Cardiac muscle cell (in vitro differentiated cells and primary cell): ENCODE results near the gene GAS2L2. TPM values are rescaled to one million over a fixed set of nuclear protein-coding genes. Genes with fewer than 3 reads are reported as not detected.

ENCODE experiments used
- DNase-seq, 2 donors: peaks; one replicate each; pipeline versions ENCODE4 v3.0.0 to v3.0.0-alpha.2; 2010 to 2017; ENCODE audit warnings: low read depth in 1 of 2, low spot score in 1 of 2
- H3K27ac ChIP-seq: fragments of 200-600 bp; sonication (generic); 2 replicates; pipeline ENCODE4 v1.5.1; 2016
- H3K27me3 ChIP-seq: fragments of 200-600 bp; sonication (generic); 2 replicates; pipeline ENCODE4 v1.6.0; 2016; ENCODE audit warnings: control low read depth
- H3K36me3 ChIP-seq: fragments of 200-600 bp; sonication (generic); 2 replicates; pipeline ENCODE4 v1.5.1; 2016; ENCODE audit warnings: control low read depth
- H3K4me1 ChIP-seq: fragments of 200-600 bp; sonication (generic); 2 replicates; pipeline ENCODE4 v1.8.1; 2017; ENCODE audit warnings: low read depth, mild to moderate bottlenecking, mixed run types
- H3K4me3 ChIP-seq: fragments of 200-600 bp; sonication (generic); 2 replicates; pipeline ENCODE4 v1.5.1; 2016; ENCODE audit warnings: mild to moderate bottlenecking
- H3K9me3 ChIP-seq: fragments of 200-600 bp; sonication (generic); 2 replicates; pipeline ENCODE4 v1.5.1; 2017; ENCODE audit warnings: low read depth, mild to moderate bottlenecking, control low read depth
- CTCF ChIP-seq: IDR thresholded peaks from 2 replicates; pipeline ENCODE4 v1.5.1; 2012; ENCODE audit warnings: low read depth, mild to moderate bottlenecking, low read length
- polyA plus RNA-seq: library from polyadenylated mRNA; unstranded; fragments of >200 nt; fragmentation: Nextera tagmentation; extraction: Ambion mirVana; gene quantifications from 2 replicates; pipeline ENCODE4 v1.2.1, GENCODE V29; 2016
- total RNA-seq: library from RNA; depleted of rRNA; stranded (reverse); fragments of >200 nt; gene quantifications from 2 replicates; pipeline ENCODE4 v1.2.3, GENCODE V29; 2016

Gene GAS2L2
- total and polyA plus RNA-seq, 2 experiments from 2014 or later: 0.11 TPM; not detected in 1

GRCh38 chr17:35701491-35701890 lies 51.5 kb downstream of the GAS2L2 start:
- H3K4me3 ChIP-seq: no peak overlapping the region
- no peaks in the 10 kb centered on the region for H3K36me3 ChIP-seq
- no peaks in the 10 kb centered on the region for H3K9me3 ChIP-seq
- peaks cover 10% of the 10 kb centered on the region for H3K4me1 ChIP-seq
- DNase-seq: no peak
- TF ChIP-seq CTCF: no peak
- H3K27ac ChIP-seq: no peak overlapping the region
- no peaks in the 10 kb centered on the region for H3K27me3 ChIP-seq

- TF ChIP-seq CTCF: no peak
- DNase-seq: no peak
- Histone ChIP-seq H3K27me3 (no peaks in the 10 kb centered on the region), H3K27ac (peak overlapping the region; percentile 2), H3K9me3 (no peaks in the 10 kb centered on the region), H3K4me1 (peaks cover 22% of the 10 kb centered on the region), H3K4me3 (no peak overlapping the region), H3K36me3 (no peaks in the 10 kb centered on the region)
Observed at GRCh38 chr17:35700150-35700549, 52.9 kb downstream of the GAS2L2 start.

GRCh38 chr17:35698800-35699199 lies 54.2 kb downstream of the GAS2L2 start:
- Histone ChIP-seq H3K27me3 (no peaks in the 10 kb centered on the region), H3K4me1 (peaks cover 30% of the 10 kb centered on the region), H3K27ac (peak overlapping the region; percentile 25), H3K9me3 (no peaks in the 10 kb centered on the region), H3K36me3 (no peaks in the 10 kb centered on the region), H3K4me3 (no peak overlapping the region)
- no peak for TF ChIP-seq CTCF
- no peak for DNase-seq

GRCh38 chr17:35695613-35696012 lies 57.4 kb downstream of the GAS2L2 start:
- Histone ChIP-seq H3K27me3 (no peaks in the 10 kb centered on the region), H3K4me1 (peaks cover 29% of the 10 kb centered on the region), H3K36me3 (no peaks in the 10 kb centered on the region), H3K9me3 (no peaks in the 10 kb centered on the region), H3K4me3 (no peak overlapping the region), H3K27ac (peak overlapping the region; percentile 82)
- DNase-seq: peak in 1 of 2 donors; percentile 14
- no peak for TF ChIP-seq CTCF

GRCh38 chr17:35694906-35695305 lies 58.1 kb downstream of the GAS2L2 start:
- no peaks in the 10 kb centered on the region for H3K27me3 ChIP-seq
- no peak for TF ChIP-seq CTCF
- no peak overlapping the region for H3K4me3 ChIP-seq
- DNase-seq: no peak
- H3K9me3 ChIP-seq: no peaks in the 10 kb centered on the region
- no peaks in the 10 kb centered on the region for H3K36me3 ChIP-seq
- H3K27ac ChIP-seq: peak overlapping the region; percentile 82
- H3K4me1 ChIP-seq: peaks cover 30% of the 10 kb centered on the region

Other genes starting within 250 kb of the GAS2L2 start
- gene SLFN12L, start 215.6 kb downstream of the GAS2L2 start, total RNA-seq: not detected in 2 replicates
- not detected in 2 replicates for gene SLFN12L, start 215.6 kb downstream of the GAS2L2 start, polyA plus RNA-seq
- gene SLFN14, start 192.4 kb downstream of the GAS2L2 start, total RNA-seq: 0.07 and 0.21 TPM in 2 replicates
- 0.12 and 0.89 TPM in 2 replicates for gene SLFN14, start 192.4 kb downstream of the GAS2L2 start, polyA plus RNA-seq
- 8.3 and 8.6 TPM in 2 replicates for gene PEX12, start 174.7 kb downstream of the GAS2L2 start, total RNA-seq
- gene PEX12, start 174.7 kb downstream of the GAS2L2 start, polyA plus RNA-seq: 6.1 and 9.7 TPM in 2 replicates
- 83.5 and 90.9 TPM in 2 replicates for gene AP2B1, start 165.9 kb downstream of the GAS2L2 start, total RNA-seq
- gene AP2B1, start 165.9 kb downstream of the GAS2L2 start, polyA plus RNA-seq: 54.7 and 89.2 TPM in 2 replicates
- gene RASL10B, start 21.6 kb downstream of the GAS2L2 start, total RNA-seq: 108 and 116 TPM in 2 replicates
- 71.6 and 94.4 TPM in 2 replicates for gene RASL10B, start 21.6 kb downstream of the GAS2L2 start, polyA plus RNA-seq
- 0.21 and 0.74 TPM in 2 replicates for gene C17orf50, start 7.6 kb upstream of the GAS2L2 start, total RNA-seq
- gene C17orf50, start 7.6 kb upstream of the GAS2L2 start, polyA plus RNA-seq: 0.51 and 1.2 TPM in 2 replicates
- 0.39 TPM in 1 of 2 replicates, not detected in the other for gene MMP28, start 42.4 kb upstream of the GAS2L2 start, total RNA-seq
- 0.84 and 0.94 TPM in 2 replicates for gene MMP28, start 42.4 kb upstream of the GAS2L2 start, polyA plus RNA-seq
- gene TAF15, start 56.2 kb upstream of the GAS2L2 start, total RNA-seq: 33.4 and 75.2 TPM in 2 replicates
- gene TAF15, start 56.2 kb upstream of the GAS2L2 start, polyA plus RNA-seq: 27.2 and 31.1 TPM in 2 replicates
- not detected in 2 replicates for gene HEATR9, start 115.7 kb upstream of the GAS2L2 start, total RNA-seq
- 0.09 and 0.36 TPM in 2 replicates for gene HEATR9, start 115.7 kb upstream of the GAS2L2 start, polyA plus RNA-seq
- not detected in 2 replicates for gene CCL5, start 127.1 kb upstream of the GAS2L2 start, total RNA-seq
- 0.10 TPM in 1 of 2 replicates, not detected in the other for gene CCL5, start 127.1 kb upstream of the GAS2L2 start, polyA plus RNA-seq
- 0.35 and 6.4 TPM in 2 replicates for gene RDM1, start 177.5 kb upstream of the GAS2L2 start, total RNA-seq
- 2.6 and 17.8 TPM in 2 replicates for gene RDM1, start 177.5 kb upstream of the GAS2L2 start, polyA plus RNA-seq
- gene LYZL6, start 190.5 kb upstream of the GAS2L2 start, total RNA-seq: not detected in 2 replicates
- gene LYZL6, start 190.5 kb upstream of the GAS2L2 start, polyA plus RNA-seq: not detected in 2 replicates
- not detected in 2 replicates for gene CCL16, start 228.3 kb upstream of the GAS2L2 start, total RNA-seq
- not detected in 2 replicates for gene CCL16, start 228.3 kb upstream of the GAS2L2 start, polyA plus RNA-seq
- not detected in 2 replicates for gene CCL14, start 233.5 kb upstream of the GAS2L2 start, total RNA-seq
- gene CCL14, start 233.5 kb upstream of the GAS2L2 start, polyA plus RNA-seq: not detected in 2 replicates
- gene CCL15, start 248.3 kb upstream of the GAS2L2 start, total RNA-seq: not detected in 2 replicates
- not detected in 2 replicates for gene CCL15, start 248.3 kb upstream of the GAS2L2 start, polyA plus RNA-seq